Activated CD4-positive, CD25-positive, alpha-beta regulatory T cell treated with anti-CD3 and anti-CD28 coated beads, Interleukin-2, amount 50 U/mL, for 24 hours (primary cell): ENCODE measurements around the gene NEU1.
"Not testable (repeated sequence)": the region's sequence is repeated elsewhere in the genome, so short reads cannot be mapped to it uniquely, and the experiment has no call there.

Experiments
- ATAC-seq, 2 donors: fragments of 150-1000 bp; cut with Tn5 transposase; one replicate each; pipeline ENCODE4 v1.10.0; 2021; ENCODE audit warnings: mild to moderate bottlenecking in 1 of 2, moderate library complexity in 1 of 2

The NEU1 gene

GRCh38 chr6:31871046-31871659 is 8.5 kb upstream of the NEU1 start:
- ATAC-seq = no peak

- ATAC-seq = no peak
Observed at GRCh38 chr6:31870385-31870921, 7.8 kb upstream of the NEU1 start.

GRCh38 chr6:31869343-31869742 is 6.7 kb upstream of the NEU1 start:
- no peak for ATAC-seq

GRCh38 chr6:31868658-31868971 is 6.0 kb upstream of the NEU1 start:
- not testable (repeated sequence) for ATAC-seq

- ATAC-seq = no peak
Observed at GRCh38 chr6:31865205-31866118, 2.8 kb upstream of the NEU1 start.

- ATAC-seq = no peak
Observed at GRCh38 chr6:31864818-31865204, 2.2 kb upstream of the NEU1 start.

- ATAC-seq = not testable (repeated sequence)
Observed at GRCh38 chr6:31864123-31864562, 1.5 kb upstream of the NEU1 start.

GRCh38 chr6:31861919-31862343 is 690 bp downstream of the NEU1 start:
- ATAC-seq = no peak

GRCh38 chr6:31861150-31861549 is 1.5 kb downstream of the NEU1 start:
- ATAC-seq = no peak

GRCh38 chr6:31860349-31860748 is 2.3 kb downstream of the NEU1 start:
- no peak for ATAC-seq

- no peak for ATAC-seq
Observed at GRCh38 chr6:31859923-31860322, 2.7 kb downstream of the NEU1 start.

- ATAC-seq = no peak
Observed at GRCh38 chr6:31858707-31859106, 3.9 kb downstream of the NEU1 start.

- not testable (repeated sequence) for ATAC-seq
Observed at GRCh38 chr6:31857774-31858173, 4.8 kb downstream of the NEU1 start.

GRCh38 chr6:31851980-31852718 is 10.5 kb downstream of the NEU1 start:
- not testable (repeated sequence) for ATAC-seq

- no peak for ATAC-seq
Observed at GRCh38 chr6:31851485-31851832, 11.2 kb downstream of the NEU1 start.

- ATAC-seq = no peak
Observed at GRCh38 chr6:31850765-31851484, 11.7 kb downstream of the NEU1 start.

- no peak for ATAC-seq
Observed at GRCh38 chr6:31847276-31847978, 15.2 kb downstream of the NEU1 start.

- no peak for ATAC-seq
Observed at GRCh38 chr6:31844507-31844906, 18.1 kb downstream of the NEU1 start.

- ATAC-seq = no peak
Observed at GRCh38 chr6:31842053-31842452, 20.6 kb downstream of the NEU1 start.

- ATAC-seq = not testable (repeated sequence)
Observed at GRCh38 chr6:31839779-31840126, 22.9 kb downstream of the NEU1 start.

GRCh38 chr6:31838968-31839367 is 23.7 kb downstream of the NEU1 start:
- ATAC-seq = no peak

- ATAC-seq = not testable (repeated sequence)
Observed at GRCh38 chr6:31838114-31838553, 24.5 kb downstream of the NEU1 start.
